GM20431 (cell line): ENCODE data around the gene SCN4A.

ENCODE experiments used
- in situ Hi-C: fragments of 300-500 bp; cut with MseI, MboI; formaldehyde crosslinking; loops from one replicate; pipeline ENCODE4 v1.15.0; 2020; ENCODE audit warnings: low sequenced_read_pairs; ENCODE audit not compliant: unreplicated experiment

Gene SCN4A

DNA sequence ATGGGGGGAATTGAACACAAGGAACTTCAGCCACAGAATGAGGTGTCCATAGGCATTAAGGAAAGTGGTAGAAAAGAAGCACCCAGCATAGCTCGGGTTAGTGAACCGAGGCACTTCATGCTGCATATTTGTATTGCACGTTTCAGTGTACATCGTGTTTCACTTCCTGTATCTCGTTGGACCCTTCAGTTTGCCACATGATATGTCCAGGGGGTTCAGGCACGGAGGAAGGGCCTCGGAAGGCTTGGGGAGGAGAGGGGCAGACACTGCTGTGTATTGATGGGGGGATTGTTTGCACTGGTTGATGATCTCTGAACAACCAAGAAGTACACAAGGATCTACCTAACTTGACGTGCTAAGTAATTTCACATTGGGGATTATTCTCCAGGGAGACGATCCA is 50.3 kb downstream of the SCN4A start:
- in situ Hi-C loops: loop anchor here (25.0 kb wide), 1 partner anchor 340 kb away; the partner anchor contains the start of gene TEX2

DNA sequence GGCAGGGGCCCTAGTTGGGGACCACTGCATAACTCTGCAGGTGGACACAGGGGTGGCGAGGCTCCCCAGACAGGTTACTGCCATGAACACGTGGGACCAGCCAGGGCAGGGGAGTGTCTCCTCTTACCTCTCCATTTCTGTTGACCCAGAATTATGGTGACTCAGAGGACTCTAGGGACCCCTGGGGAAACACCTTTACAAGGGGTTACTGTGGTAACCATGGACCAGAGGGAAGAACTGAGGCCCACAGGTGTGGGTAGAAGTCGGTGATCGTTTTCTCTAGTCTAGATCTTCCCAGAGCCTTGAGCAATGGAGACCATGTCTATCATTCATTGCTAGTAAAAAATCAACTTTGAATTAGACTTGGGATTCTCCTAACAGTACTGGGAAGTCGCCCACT is 51.9 kb downstream of the SCN4A start:
- in situ Hi-C loops: loop anchor here (25.0 kb wide), 1 partner anchor 342 kb away; the partner anchor contains the start of gene TEX2

DNA sequence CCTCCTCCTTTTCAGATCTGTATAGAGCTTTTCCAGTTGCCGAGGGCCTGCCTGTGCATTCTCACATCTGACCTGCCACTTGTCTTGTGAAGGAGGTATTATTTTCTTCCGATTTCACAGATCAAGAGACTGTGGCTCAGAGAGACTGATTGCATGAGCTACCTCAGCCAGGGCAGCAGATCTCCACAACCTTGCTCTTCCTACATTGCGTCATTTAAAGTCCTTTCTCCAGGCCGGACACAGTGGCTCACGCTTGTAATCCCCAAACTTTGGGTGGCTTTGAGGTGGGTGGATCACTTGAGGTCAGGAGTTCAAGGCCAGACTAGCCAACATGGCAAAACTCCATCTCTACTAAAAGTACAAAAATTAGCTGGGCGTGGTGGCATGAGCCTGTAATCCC is 52.7 kb downstream of the SCN4A start:
- in situ Hi-C loops: loop anchor here (25.0 kb wide), 1 partner anchor 342 kb away; the partner anchor contains the start of gene TEX2

DNA sequence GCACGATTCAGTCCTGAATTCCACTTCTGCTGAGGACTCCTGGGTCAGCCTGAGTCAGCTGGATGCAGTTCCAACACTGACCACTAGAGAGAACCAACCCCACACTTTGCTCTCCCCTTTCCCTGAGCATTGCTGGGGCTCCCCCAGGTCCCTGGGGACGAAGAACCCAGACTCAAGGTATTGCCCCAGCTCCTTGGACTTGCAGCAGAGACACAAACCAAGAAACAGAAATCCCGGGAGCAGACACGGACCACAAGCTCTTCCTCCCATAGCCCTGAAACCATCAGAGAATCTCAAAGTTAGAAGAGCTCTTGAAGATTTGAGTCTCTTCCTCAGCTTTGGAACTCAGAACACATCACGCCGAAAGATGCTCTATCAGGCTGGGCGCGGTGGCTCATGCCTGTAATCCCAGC is 53.4 kb downstream of the SCN4A start:
- in situ Hi-C loops: loop anchor here (25.0 kb wide), 1 partner anchor 343 kb away; the partner anchor contains the start of gene TEX2

DNA sequence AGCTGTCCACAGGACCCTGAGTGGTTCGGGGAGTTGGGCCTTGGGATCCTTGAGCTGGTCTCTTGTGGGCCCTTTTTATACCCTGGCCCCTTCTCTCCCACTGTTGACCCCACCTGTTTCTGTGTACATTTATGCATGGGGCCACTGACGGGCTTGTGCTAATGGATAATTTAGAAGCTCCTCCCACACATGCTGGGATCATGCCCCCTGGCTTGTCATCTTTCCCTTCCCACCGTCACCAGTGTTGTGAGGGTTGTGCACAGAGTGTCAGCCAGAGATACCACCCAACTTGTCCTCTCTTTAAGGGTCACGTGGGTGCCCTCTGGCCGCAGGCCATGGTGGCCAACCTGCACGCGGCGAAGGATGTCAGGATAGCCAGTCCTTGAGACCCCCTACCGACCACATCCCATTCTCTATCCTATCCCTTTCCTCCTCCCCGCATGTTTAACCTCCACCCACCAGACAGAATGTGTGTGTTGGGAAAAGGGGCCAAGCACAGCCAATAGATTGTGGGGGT is 53.9 kb downstream of the SCN4A start, which contains the start of gene GH1:
Gene GH1, minus strand, starts transcription at position 51 of the 517 bp plus-strand sequence. CDS start 63 bp downstream, outside the sequence.
- in situ Hi-C loops: loop anchor here (25.0 kb wide), 1 partner anchor 343 kb away; the partner anchor contains the start of gene TEX2

DNA sequence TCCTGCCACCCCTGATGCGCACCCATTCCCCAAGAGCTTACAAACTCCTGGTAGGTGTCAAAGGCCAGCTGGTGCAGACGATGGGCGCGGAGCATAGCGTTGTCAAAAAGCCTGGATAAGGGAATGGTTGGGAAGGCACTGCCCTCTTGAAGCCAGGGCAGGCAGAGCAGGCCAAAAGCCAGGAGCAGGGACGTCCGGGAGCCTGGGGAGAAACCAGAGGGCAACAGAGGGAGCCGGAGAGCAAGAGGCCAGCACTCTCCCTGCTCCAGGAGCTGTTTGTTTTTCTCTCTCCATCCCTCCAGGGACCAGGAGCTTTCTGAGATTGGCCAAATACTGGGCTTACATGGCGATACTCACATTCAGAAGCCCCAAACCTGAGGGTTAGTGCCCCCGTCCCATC is 54.4 kb downstream of the SCN4A start:
- in situ Hi-C loops: loop anchor here (25.0 kb wide), 1 partner anchor 344 kb away; the partner anchor contains the start of gene TEX2

DNA sequence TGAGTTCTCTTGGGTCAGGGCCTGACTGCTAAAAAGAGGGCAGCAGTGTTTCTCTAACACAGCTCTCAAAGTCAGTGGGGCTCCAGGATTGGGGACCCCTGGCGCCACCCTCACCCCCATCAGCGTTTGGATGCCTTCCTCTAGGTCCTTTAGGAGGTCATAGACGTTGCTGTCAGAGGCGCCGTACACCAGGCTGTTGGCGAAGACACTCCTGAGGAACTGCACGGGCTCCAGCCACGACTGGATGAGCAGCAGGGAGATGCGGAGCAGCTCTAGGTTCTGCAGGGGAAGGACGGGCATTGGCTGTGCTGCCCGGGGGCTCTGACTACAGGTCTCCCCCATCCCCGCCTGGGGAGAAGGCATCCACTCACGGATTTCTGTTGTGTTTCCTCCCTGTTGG is 55.1 kb downstream of the SCN4A start:
- in situ Hi-C loops: loop anchor here (25.0 kb wide), 1 partner anchor 345 kb away; the partner anchor contains the start of gene TEX2

DNA sequence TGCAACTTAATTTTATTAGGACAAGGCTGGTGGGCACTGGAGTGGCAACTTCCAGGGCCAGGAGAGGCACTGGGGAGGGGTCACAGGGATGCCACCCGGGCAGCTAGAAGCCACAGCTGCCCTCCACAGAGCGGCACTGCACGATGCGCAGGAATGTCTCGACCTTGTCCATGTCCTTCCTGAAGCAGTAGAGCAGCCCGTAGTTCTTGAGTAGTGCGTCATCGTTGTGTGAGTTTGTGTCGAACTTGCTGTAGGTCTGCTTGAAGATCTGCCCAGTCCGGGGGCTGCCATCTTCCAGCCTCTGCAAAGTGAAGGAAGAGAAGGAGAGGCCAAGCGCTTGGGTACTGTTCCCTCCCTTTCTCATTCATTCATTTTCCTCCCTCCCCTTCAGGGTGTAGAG is 55.5 kb downstream of the SCN4A start:
- in situ Hi-C loops: loop anchor here (25.0 kb wide), 1 partner anchor 345 kb away; the partner anchor contains the start of gene TEX2

DNA sequence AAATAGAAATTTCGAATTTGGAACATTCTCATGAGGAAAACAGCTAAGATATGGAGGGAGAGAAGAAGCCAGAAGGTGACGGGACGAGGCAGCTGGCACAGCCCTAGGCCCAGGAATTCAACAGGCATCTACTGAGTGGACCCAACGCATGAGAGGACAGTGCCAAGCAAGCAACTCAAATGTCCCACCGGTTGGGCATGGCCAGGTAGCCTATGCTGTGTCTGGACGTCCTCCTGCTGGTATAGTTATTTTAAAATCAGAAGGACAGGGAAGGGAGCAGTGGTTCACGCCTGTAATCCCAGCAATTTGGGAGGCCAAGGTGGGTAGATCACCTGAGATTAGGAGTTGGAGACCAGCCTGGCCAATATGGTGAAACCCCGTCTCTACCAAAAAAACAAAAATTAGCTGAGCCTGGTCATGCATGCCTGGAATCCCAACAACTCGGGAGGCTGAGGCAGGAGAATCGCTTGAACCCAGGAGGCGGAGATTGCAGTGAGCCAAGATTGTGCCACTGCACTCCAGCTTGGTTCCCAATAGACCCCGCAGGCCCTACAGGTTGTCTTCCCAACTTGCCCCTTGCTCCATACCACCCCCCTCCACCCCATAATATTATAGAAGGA is 56.0 kb downstream of the SCN4A start:
- in situ Hi-C loops: loop anchor here (25.0 kb wide), 1 partner anchor 346 kb away; the partner anchor contains the start of gene TEX2

DNA sequence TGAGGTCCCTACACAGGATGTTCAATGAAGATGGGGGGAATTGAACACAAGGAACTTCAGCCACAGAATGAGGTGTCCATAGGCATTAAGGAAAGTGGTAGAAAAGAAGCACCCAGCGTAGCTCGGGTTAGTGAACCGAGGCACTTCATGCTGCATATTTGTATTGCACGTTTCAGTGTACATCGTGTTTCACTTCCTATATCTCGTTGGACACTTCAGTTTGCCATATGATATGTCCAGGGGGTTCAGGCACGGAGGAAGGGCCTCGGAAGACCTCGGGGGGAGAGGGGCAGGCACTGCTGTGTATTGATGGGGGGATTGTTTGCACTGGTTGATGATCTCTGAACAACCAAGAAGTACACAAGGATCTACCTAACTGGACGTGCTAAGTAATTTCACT is 57.0 kb downstream of the SCN4A start:
- in situ Hi-C loops: loop anchor here (25.0 kb wide), 1 partner anchor 347 kb away; the partner anchor contains the start of gene TEX2

DNA sequence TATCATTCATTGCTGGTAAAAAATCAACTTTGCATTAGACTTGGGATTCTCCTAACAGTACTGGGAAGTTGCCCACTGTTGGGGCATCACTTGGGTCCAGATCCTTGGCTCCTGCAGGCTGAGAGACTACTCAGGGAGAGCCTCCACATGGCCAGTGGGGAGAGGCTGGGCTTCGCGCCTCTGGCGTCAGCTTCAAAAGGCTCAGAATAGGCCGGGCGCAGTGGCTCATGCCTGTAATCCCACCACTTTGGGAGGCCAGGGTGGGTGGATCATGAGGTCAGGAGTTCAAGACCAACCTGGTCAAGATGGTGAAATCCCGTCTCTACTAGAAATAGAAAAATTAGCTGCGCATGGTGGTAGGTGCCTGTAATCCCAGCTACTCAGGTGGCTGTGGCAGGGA is 58.2 kb downstream of the SCN4A start:
- in situ Hi-C loops: loop anchor here (25.0 kb wide), 1 partner anchor 348 kb away; the partner anchor contains the start of gene TEX2

DNA sequence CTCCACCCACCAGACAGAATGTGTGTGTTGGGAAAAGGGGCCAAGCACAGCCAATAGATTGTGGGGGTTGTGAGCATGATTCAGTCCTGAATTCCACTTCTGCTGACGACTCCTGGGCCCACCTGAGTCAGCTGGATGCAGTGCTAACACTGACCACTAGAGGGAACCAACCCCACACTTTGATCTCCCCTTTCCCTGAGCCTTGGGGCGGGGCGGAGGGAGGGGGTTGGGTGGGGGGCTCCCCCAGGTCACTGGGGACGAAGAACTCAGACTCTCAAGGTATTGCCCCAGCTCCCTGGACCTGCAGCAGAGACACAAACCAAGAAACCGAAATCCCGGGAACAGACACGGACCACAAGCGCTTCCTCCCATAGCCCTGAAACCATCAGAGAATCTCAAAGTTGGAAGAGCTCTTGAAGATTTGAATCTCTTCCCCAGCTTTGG is 61.0 kb downstream of the SCN4A start:
- in situ Hi-C loops: loop anchor here (25.0 kb wide), 1 partner anchor 351 kb away; the partner anchor contains the start of gene TEX2

DNA sequence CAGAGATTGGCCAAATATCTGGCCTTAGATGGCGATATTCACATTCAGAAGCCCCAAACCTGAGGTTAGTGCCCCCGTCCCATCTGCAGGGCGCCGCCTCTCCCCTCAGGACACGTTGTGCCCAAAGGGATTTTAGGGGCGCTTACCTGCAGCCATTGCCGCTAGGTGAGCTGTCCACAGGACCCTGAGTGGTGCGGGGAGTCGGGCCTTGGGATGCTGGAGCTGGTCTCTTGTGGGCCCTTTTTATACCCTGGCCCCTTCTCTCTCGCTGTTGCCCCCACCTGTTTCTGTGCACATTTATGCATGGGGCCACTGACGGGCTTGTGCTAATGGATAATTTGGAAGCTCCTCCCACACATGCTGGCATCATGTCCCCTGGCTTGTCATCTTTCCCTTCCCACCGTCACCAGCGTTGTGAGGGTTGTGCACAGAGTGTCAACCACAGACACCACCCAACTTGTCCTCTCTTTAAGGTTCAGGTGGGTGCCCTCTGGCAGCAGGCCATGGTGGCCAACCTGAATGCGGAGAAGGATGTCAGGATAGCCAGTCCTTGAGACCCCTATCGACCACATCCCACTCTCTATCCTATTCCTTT is 61.6 kb downstream of the SCN4A start, which contains the start of gene CSHL1:
Gene CSHL1, minus strand, starts transcription at position 218 of the 595 bp plus-strand sequence. Its CDS starts 62 bp downstream, at position 156.
- in situ Hi-C loops: loop anchor here (25.0 kb wide), 1 partner anchor 351 kb away; the partner anchor contains the start of gene TEX2

DNA sequence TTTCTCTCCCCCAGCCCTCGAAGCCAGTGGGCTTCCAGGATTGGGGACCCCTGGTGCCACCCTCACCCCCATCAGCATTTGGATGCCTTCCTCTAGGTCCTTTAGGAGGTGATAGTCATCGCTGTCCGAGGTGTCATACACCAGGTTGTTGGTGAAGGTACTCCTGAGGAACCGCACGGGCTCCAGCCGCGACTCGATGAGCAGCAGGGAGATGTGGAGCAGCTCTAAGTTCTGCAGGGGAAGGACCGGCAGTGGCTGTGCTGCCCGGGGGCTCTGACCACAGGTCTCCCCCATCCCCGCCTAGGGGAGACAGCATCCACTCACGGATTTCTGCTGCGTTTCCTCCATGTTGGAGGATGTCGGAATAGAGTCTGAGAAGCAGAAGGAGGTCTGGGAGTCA is 62.6 kb downstream of the SCN4A start:
- in situ Hi-C loops: loop anchor here (25.0 kb wide), 1 partner anchor 352 kb away; the partner anchor contains the start of gene TEX2

DNA sequence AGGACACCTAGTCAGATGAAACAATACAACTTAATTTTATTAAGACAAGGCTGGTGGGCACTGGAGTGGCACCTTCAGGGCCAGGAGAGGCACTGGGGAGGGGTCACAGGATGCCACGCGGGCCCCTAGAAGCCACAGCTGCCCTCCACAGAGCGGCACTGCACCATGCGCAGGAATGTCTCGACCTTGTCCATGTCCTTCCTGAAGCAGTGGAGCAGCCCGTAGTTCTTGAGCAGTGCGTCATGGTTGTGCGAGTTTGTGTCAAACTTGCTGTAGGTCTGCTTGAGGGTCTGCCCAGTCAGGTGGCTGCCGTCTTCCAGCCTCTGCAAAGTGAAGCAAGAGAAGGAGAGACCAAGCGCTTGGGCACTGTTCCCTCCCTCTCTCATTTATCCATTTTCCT is 63.1 kb downstream of the SCN4A start:
- in situ Hi-C loops: loop anchor here (25.0 kb wide), 1 partner anchor 353 kb away; the partner anchor contains the start of gene TEX2

DNA sequence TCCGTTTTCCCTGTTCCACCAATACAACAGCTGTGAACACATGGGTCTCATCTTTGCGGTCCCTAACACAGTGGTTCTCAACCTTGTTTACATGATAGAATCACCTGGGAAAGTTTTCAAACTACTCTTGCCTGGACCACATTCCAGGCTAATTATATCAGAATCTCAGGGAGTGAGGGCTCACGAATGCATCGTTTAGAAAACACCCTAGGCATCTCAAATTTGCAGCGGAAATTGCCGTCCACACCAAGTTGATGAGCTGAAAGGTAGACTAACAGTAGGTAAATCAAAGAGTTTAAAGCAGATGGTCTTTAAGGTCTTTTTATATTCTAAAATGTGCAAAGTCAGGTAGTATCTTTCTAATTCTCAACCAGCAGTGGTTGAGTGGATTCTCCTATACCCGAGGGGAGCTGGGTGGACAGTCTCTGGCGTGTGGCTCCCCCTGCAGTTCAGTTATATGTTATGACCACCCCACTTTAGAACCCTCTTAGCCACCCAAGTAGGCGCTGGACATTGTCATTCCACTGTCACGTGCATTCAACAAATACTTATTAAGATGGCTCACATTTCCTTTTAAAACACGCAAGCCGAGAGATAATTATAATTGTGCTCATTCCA is 65.4 kb downstream of the SCN4A start:
- in situ Hi-C loops: loop anchor here (25.0 kb wide), 1 partner anchor 355 kb away; the partner anchor contains the start of gene TEX2

DNA sequence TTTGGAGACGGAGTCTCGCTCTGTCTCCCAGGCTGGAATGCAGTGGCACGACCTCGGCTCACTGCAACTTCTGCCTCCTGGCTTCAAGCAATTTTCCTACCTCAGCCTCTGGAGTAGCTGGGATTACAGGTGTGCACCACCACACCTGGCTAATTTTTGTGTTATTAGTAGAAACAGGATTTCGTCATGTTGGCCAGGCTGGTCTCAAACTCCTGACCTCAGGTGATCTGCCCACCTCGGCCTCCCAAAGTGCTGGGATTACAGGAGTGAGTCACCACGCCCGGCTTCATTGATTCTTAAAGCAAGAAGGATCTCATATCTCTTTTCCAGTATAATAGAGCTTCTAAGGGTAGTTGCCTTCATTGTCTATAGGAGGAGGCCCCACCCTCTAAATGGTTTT is 67.9 kb downstream of the SCN4A start:
- in situ Hi-C loops: loop anchor here (25.0 kb wide), 1 partner anchor 358 kb away; the partner anchor contains the start of gene TEX2

DNA sequence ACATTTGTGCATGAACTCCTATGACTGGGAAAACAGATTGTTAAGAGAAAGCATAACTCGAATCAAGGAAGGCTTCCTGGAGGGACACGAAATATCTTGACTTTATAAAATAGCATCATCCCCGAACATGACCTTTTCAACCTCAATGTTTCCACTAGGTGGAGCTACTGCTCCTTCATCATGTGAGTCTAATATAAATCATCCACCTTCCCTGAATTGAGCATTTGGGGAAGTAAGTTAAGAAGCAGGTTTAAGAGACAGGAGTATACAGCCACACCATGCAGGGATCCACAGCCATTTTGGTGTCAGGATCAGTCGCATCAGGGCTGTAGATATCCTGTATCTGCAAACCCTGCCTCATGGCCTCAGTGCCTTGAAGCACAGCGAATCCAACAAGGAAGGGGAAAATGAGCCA is 68.9 kb downstream of the SCN4A start:
- in situ Hi-C loops: loop anchor here (25.0 kb wide), 1 partner anchor 359 kb away; the partner anchor contains the start of gene TEX2

DNA sequence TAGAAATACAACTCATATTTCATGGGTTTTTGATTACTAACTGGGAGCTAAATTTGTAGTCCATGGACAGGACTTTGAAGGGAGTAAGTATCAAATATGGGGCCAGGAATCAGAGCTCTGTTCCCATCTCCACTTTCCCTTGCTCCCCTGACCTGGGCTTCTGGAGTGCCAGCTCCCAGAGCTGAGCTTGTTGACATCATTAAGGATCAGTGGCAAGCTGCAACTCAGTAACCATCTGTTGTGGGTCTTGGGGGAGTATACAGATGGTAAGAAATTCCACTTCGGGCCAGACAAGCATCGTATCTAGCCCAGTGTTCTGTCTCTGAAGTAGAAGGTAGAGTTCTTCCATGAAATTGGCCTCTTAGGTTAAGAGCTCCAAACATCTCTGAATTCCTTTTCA is 70.7 kb downstream of the SCN4A start:
- in situ Hi-C loops: loop anchor here (25.0 kb wide), 1 partner anchor 360 kb away; the partner anchor contains the start of gene TEX2
